HG03469 (cell line): Measurements from ENCODE around the gene COL20A1.

Experiments used
- ATAC-seq: cut with Tn5 transposase; IDR thresholded peaks from one replicate; pipeline ENCODE4 v1.9.1; 2021; ENCODE audit warnings: mild to moderate bottlenecking, moderate library complexity, moderate number of reproducible peaks; ENCODE audit not compliant: unreplicated experiment

Gene COL20A1

DNA sequence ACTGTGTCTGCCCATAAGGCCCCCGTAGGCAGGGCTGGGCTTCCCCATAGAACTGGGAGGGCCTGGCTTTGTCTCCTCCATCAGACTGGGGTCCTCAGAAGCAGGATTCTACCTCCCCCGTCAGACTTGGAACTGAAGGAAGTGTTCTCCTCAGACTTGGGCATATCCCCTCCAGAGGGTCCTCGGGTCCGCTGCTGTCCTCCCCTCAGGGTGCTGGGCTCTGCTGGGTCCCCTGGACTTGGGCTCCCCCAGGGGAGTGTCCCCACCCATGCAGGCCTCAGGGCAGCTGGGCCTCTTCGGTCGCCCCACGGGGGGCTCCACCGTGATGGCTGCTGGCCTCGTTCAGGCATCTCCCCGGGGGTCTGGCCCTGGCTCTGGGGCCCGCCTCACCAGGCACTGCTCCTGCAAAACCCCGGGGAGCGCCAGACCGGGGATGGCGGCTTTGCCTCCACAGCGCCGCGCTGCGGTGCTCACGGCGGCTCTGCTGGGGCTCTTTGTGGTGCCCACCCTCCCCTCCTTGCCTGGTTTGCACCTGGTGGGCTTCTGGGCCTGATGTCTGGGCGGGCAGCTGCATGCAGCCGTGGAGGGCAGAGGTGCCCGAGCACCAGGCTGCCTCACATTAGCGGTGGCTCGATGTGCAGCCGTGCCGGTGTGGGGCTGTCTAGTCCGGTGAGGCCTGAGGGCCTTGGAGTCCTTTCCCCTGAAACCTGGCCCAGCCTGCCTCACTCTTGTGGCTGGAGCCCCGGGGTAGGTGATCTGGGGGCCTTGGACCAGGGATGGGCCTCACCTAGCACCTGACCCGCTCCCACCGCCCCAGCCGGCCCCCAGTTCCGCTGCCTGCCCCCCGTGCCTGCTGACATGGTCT lies 13.9 kb downstream of the COL20A1 start:
- ATAC-seq: no peak

DNA sequence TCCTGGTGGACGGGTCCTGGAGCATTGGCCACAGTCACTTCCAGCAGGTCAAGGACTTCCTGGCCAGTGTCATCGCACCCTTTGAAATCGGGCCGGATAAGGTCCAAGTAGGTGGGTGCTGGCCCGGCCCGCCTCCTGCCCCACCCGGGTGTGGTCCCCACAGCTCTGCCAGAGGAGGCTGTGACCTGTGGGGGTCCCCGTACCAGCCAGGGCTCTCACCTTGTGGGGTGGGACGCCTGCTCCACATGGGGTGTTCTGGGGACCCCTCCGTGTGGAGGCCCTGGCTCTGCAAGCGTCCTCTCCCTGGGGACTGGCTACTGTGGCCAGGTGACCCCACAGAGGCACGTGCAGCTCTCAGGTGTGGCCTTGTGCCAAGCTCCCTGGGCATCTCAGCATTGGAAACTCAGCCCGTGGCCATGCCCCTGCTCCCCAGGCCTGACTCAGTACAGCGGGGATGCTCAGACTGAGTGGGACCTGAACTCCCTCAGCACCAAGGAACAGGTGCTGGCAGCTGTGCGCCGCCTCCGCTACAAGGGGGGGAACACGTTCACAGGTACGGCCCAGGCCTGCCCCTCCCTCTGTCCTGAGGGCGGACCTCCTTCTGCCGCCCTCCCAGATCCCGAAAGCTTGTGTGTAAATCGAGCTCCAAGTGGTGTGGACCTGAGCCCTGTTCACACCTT lies 14.7 kb downstream of the COL20A1 start:
- ATAC-seq: no peak

DNA sequence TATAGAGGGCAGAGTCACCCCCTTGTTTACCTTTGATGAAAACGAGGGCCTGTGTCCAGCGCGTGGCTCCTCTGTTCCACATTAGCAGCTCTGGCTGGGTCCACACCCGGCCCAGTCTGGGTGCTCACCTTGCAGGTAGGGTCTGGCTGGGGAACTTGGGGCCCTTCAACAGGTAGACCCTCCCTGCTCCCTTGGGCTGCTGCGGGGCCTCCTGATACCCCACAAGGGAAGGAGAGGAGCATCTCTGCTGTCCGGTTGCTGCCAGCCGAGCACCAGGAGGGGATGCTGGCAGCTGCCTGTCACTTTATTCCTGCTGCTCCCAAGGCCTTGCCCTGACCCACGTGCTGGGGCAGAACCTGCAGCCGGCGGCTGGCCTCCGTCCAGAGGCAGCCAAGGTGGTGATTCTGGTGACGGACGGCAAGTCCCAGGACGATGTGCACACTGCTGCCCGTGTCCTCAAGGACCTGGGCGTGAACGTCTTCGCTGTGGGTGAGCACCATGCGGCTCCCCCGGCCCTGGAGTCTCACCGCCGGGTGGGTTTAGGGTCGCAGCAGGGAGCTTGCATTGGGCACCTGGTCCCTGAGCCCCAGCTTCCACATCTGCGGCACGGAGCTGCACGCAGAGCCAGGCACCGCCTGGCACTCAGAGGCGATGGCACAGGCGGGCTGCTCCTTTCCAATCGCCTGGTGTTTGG lies 15.4 kb downstream of the COL20A1 start:
- ATAC-seq: no peak

DNA sequence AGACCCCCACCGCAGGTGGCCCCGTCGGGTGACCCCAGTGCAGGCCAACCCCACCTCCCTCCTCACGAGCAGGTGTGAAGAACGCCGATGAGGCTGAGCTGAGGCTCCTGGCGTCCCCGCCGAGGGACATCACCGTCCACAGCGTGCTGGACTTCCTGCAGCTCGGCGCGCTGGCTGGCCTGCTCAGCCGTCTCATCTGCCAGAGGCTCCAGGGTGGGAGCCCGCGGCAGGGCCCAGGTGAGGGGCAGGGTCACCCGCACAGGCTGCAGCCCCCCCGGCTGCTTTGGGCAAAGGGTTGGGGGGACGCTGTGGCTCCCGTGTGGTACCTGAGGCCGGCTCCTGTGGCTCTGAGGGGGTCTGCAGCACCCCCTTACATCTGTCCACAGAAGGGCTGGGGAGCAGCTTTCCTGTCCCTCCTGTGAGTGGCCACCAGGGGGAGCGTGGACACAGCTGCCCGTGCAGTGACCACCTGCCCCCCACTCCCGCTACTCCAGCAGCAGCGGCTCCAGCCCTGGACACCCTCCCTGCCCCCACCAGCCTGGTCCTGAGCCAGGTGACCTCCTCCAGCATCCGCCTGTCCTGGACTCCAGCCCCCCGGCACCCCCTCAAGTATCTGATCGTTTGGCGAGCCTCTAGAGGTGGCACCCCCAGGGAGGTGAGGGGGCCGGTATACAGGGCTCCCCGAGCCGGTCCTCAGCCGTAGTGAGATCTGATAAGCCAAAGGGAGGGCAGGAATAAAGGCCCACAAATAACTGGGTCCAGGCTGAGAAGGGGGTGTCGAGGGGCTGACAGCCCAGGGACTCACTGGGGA lies 16.5 kb downstream of the COL20A1 start:
- ATAC-seq: no peak

DNA sequence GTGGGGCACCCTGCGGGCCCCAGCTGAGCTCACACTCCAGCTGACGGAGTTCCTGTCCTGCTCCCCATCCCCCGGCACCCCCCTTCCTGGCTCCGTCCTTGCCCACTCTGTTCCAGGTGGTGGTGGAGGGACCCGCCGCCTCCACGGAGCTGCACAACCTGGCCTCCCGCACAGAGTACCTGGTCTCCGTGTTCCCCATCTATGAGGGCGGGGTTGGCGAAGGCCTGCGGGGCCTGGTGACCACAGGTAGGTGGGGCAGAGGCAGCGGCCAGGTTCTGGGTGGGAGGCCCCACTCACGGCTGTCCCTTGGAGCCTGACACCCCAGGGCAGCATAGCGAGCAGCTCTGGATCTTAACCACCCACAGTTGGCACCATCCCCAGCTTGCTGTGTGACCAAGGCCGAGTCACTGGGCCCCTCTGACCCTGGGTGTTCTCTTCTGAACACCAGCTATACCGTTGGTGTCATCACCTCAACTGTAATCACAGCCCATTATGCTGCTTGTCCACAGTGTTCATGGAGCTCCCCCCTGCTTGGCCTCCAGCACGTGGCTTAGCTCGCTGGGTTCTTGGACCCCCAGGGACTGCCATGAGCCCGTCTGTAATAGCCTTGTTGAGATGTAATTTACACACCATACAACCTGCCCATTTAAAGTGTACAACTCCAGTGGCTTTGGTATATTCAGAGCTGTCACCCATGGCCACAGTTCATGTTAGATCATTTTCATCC lies 17.4 kb downstream of the COL20A1 start:
- ATAC-seq: no peak

DNA sequence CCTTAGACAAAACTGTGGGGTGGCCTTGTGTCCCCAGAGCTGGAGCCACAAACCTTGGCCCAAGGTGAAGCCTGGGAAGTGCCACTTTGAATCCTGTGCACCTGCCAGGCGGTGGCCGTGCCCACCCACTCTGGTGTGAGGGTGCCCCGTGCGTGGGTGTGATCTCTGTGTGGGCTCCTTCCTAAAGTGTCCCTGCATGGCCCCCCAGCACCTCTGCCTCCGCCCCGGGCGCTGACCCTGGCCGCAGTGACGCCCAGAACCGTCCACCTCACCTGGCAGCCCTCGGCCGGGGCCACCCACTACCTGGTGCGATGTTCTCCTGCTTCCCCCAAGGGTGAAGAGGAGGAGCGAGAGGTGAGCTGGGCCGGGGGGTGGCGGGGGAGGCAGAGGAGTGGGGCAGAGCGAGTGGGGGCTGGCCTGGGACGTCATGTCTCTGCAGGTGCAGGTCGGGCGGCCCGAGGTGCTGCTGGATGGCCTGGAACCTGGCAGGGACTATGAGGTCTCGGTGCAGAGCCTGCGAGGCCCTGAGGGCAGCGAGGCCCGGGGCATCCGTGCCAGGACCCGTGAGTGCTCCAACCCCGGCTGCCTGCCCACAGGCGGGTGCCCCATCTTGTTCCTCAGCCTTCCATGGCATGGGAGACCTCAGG lies 18.3 kb downstream of the COL20A1 start:
- no peak for ATAC-seq

DNA sequence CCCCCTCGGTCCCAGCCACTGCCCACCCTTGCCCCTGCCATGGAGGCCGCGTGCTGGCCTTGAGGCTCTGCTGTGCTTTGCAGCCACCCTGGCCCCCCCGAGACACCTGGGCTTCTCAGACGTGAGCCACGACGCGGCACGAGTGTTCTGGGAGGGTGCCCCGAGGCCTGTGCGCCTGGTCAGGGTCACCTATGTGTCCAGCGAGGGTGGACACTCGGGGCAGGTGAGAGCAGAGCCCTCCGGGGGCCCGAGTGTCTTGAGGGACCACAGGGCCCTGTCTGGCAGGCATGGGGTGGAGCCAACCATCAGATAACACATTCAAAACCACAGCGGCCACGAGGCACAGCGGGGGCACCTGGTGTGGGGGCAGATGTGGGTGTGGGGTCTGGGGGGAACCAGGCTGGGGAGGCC lies 18.9 kb downstream of the COL20A1 start:
- no peak for ATAC-seq

DNA sequence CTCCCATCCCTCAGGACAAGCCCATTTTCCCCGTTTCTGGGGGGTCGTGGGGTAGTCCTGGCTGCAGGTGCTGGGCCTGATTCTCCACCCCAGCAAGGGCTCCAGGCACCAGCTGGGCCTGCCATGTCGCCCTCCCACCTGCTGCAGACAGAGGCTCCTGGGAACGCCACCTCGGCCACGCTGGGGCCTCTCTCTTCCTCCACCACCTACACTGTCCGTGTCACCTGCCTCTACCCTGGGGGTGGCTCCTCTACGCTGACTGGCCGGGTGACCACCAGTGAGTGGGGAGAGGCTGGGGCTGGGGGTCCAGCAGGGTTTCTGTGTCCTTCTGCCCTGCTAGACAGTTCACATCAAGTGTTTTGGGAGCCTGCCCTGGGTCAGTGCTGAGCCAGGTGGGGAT lies 19.3 kb downstream of the COL20A1 start:
- no peak for ATAC-seq

DNA sequence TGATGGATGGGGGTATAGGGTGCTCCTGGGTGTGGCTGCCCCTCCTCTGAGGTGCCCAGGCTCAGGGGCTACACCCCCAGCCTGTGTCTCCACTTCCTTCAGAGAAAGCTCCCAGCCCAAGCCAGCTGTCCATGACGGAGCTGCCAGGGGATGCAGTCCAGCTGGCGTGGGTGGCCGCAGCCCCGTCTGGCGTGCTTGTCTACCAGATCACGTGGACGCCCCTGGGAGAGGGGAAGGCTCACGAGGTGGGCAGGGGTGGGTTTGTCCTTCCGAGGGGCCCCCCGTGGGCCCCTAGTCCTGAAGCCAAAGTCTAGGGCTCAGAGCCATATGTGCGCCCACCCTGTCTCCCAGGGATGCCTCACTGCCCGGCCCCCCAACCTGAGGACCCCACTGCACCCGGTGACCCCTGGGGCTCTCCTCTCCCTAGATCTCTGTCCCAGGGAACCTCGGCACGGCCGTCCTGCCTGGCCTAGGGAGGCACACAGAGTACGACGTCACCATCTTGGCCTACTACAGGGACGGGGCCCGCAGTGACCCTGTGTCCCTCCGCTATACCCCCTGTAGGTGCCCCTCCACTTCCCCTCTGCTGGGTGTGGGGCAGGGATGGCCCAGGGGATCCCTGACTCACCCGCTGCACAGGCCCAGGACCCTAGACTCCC lies 19.8 kb downstream of the COL20A1 start:
- no peak for ATAC-seq

DNA sequence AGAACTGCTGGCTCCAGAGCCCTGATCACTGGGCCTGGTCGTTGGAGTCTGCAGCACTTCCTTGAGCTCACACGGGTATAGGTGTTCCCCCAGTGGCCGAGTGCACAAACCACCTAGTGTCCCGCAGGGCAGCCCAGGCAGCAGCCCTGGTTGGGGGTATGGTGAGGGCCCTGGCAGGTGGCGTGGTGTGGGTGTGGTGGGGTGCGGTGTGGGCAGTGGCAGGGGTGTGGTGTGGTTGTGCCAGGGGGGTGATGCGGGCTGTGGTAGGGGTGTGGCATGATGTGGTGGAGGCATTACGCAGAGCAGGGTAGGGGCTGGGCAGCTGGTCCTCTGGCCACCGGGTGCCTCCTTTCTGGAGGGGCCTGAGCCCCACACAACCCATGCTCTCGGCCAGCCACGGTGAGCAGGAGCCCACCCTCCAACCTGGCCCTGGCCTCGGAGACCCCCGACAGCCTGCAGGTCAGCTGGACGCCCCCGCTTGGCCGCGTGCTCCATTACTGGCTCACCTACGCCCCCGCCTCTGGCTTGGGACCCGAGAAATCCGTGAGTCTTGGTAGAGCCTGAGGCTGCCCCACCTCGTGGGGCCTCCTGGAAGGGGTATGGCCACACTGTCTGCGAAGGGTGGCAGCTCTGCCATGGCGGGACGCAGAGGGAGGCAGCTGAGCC lies 20.5 kb downstream of the COL20A1 start:
- no peak for ATAC-seq

DNA sequence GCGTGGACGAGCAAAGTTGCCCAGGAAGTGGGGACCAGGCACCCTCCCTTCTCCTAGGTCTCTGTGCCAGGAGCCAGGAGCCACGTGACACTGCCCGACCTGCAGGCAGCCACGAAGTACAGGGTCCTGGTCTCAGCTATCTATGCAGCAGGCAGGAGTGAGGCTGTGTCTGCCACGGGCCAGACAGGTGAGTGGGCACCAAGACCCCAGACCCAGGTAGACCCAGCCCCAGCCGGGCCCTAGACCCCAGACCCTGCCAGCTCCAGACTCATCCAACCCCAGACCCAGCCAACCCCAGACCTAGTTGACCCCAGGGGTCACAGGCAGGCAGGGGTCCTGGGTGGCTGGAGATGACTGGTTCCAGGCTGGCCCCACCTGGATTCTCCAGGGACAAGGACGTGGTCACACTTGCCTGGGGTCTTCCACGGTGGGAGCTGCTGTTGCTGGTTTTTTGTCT lies 21.1 kb downstream of the COL20A1 start:
- no peak for ATAC-seq

DNA sequence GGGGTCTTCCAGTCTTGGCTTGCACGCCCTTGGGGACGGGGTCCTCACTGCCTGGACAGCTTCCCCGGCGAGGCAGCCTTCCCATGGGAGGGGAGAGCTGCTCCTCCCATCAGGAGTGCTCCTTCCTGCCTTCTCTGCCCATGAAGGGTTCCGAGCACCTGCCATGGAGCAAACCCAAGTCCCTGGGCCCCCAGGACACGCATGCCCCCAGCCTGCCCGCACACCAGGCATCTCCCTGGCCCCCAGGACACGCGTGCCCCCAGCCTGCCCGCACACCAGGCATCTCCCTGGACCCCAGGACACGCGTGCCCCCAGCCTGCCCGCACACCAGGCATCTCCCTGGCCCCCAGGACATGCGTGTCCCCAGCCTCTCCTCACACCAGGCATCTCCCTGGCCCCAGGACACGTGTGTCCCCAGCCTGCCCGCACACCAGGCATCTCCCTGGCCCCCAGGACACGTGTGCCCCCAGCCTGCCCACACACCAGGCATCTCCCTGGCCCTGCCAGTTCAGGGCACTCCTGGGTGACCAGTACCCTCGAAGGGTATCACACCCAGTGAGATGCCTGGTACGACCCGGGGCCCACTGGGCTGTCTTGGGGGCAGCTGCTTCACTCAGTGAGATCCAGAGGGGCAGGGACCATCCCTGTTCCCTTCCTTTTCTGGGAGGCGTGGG lies 21.7 kb downstream of the COL20A1 start:
- no peak for ATAC-seq

DNA sequence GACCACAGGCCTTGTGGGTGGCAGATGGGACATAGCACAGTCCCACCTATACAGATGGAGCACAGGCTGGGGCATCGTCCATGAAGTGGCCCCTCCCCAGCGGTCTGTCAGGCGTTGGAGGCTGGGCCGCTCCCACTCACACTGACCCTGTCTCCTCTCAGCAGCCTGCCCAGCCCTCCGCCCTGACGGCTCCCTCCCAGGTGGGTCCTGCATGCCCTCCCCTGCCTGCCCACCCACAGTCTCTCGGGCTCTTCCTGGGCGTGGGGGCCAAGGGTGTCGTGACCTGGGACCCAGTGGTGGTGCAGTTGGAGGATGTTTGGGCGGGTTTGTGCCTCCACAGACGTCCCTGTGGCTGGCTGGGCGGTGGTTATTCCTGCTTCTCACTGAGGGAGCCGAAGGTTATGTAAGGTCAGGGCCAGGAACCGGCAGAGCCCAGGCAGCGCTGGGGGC lies 22.3 kb downstream of the COL20A1 start:
- no peak for ATAC-seq

DNA sequence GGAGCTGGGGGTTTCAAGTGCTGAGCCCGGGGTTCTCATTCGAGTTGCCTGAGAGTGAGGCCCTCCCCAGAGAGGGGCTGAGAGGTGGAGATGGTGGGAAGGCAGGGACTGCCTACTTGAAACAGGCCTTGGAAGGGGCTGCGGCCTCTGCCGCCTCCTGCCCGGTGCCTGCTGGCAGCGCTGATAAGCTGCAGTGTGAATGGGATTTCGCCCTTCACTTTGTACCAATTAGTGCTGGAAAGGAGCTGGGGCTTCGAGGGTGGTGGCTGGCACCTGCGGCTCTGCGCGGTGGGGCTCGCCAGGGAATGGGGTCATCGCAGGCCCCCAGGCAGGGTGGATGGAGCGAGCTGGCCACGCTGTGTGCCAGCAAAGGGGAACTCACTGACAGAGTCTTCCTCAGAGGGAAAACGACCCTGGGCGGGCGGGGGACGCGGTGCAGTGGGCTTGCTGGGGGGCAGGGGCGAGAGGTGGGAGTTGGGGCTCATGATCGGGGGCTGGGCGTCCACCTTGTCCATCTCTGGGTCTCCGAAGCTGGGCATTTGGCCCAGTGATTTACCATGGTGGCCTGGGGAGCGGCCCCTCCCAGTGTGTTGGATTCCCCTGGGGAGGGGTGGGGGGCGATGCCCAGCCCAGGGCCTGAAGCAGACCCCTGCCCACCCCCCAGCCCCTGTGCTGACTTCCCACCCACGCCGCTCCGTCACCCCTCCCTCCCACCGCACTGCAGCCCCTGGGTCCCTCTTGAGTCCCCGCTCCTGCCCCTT lies 22.9 kb downstream of the COL20A1 start:
- no peak for ATAC-seq

DNA sequence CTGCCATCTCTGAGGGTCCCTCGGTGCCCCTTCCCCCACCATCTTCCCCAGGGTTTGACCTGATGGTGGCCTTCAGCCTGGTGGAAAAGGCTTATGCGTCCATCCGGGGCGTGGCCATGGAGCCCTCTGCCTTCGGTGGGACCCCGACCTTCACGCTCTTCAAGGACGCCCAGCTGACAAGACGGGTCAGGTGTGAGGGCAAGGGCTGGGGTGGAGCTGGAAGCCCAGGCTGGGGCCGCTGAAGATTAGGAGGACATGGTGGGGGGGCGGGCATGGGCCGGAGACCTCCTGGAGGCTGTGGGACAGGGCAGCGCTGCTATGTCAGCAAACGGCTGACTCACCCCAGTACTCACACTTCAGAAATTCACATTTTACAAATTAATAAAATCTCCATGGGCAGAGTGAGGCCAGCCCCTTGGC lies 23.5 kb downstream of the COL20A1 start:
- ATAC-seq: no peak

DNA sequence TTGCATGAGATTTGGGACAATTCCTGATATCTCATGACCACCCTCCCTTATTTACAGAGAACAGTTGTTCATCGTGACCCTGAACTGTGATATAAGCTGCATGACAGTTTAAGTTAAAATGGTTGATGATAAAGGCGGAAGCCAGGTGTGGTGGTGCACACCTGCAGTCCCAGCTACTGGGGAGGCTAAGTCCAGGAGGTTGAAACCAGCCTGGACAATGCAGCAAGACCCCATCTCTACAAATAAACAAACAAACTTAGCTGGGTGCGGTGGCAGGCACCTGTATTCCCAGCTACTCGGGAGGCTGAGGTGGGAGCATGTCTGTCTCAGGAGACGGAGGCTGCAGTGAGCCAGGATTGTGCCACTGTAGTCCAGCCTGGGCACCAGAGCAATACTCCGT lies 24.1 kb downstream of the COL20A1 start:
- no peak for ATAC-seq

DNA sequence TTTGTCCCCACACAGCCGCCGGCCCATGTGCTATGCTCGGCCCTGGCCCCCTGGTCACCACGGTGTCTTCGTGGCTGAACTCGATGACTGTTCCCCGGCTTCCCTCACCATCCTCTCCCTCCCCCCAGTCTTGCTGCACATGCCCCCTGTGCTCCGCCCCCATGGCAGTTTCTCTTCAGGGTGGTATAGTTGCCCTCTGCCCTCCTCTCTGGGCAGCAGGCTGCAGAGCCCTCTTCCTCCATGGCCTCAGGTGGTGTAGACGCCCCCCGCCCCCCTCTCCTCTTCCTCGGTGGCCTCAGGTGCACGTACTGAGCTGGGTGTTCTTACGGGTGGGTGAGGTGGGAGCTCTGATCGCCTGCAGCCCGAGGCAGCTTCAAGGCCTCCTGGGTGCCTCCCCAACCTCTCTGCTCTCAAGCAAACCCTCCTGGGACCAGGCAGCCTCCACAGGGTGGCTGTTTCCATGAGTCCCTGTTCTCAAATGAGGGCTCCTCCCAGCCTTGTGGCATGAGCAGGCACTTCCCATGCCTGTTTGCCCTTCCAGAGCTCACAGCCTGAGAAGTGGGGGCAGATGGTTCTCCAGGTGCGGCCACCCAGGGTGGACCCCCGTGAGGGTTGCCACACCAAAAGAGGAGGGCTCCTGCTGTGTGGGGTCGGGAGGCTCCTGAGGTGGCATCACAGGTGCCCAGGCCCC lies 24.8 kb downstream of the COL20A1 start:
- no peak for ATAC-seq
